Skin epidermis (tissue), 12 donors: Measurements from ENCODE around the gene IFT74.

Experiments
- H3K27ac ChIP-seq, 21 experiments: fragments of 200-600 bp; sonication (generic) in 11 of 21; one replicate each; pipeline ENCODE4 v1.5.0; 2020; ENCODE audit warnings: mild to moderate bottlenecking in 3 of 21, inconsistent platforms in 2 of 21, moderate library complexity in 2 of 21
- H3K4me3 ChIP-seq, 7 experiments: fragments of 200-600 bp; sonication (generic) in 2 of 7; one replicate each; pipeline ENCODE4 v1.5.0; 2020; ENCODE audit warnings: inconsistent platforms in 2 of 7, mild to moderate bottlenecking in 2 of 7, moderate library complexity in 1 of 7

The IFT74 gene

GRCh38 chr9:26955921-26956859 is at the start of gene IFT74:
Gene IFT74 (plus strand): TSS chr9:26956412. CDS start chr9:26961968, 5,556 bp downstream.
- Histone ChIP-seq H3K4me3 (peak within 1 kb of the TSS; percentile 36 to 60 (median 42)), H3K27ac (peak within 1 kb of the TSS; percentile 53 to 97 (median 85))

GRCh38 chr9:26913138-26913668 is 43.0 kb upstream of the IFT74 start:
- Histone ChIP-seq H3K4me3 (no peak overlapping the region), H3K27ac (no peak overlapping the region)

DNA sequence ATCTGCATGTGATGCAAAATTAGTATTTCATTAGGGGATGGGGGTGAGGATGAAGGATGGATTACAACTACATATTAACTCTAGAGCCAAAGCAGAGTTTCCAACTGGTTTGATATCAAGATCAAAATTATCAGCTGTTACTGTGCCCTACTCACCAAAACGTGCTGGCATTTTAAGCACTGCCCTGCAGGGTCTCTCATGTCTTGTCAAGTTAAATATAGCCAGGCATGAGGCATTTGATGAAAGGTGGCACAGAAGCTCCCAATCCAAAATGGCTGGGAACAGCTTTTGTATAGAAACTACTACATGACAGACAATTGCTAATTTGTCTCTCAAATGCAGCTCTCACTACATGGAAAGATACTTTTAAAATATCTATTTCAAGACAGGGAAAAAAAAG is 36.5 kb upstream of the IFT74 start:
- Histone ChIP-seq H3K27ac (no peak overlapping the region), H3K4me3 (no peak overlapping the region)

DNA sequence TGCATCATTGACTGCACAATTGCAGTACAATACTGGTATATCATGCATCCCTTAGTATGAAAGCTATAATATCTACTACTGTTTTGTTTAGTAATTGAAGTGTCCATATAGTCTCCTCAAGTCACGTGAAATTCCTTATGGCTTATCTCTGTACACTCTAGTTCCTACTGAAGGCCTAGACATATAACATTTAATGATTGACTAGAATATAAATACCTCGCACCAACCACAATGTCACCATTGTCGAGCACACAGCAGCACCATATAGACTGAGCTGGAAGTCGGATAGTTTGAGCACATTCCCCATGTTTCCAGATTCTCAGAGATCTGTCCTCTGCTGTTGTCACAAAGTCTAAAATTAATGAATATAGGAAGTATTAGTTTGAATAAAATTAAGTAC is 30.6 kb upstream of the IFT74 start:
- Histone ChIP-seq H3K27ac (no peak overlapping the region), H3K4me3 (no peak overlapping the region)

DNA sequence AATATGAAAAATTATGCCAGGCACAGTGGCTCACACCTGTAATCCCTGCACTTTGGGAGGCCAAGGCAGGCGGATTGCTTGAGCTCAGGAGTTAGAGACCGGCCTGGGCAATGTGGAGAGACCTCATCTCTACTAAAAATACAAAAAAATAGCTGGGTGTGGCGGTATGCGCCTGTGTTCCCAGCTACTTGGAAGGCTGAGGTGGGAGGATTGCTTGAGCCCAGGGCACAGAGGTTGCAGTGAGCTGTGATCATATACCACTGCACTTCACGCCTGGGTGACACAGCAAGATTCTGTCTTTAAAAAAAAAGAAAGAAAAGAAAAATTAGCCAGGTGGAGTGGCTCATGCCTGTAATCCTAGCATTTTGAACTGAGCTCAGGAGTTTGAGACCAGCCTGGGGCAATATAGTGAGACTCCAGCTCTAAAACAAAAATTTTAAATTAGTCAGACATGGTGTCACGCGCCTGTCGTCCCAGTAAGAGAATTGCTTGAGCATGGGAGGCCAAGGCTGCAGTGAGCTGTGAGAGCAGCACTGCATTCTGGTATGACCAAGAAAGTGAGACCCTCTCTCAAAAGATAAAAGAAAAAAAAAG is 27.2 kb upstream of the IFT74 start:
- Histone ChIP-seq H3K27ac (no peak overlapping the region), H3K4me3 (no peak overlapping the region)

DNA sequence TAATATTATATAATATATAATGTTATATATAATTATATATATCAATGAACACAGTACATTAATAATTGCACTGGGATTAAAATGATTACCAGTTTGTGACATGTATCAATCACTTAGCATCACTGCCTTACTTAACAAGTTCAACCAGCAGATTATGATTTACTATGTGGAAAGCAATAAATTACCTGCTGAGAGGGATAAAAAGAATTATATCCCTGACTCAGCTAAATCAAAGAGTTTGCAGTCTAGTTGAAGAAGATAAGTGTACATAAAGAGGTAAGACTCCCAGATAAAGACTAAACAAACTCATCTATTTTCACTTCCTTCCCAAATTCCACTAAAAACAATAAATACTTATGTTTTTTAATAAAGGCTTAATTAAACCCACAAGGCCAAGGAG is 20.4 kb upstream of the IFT74 start:
- no peak overlapping the region for H3K4me3 ChIP-seq
- no peak overlapping the region for H3K27ac ChIP-seq

- no peak overlapping the region for H3K4me3 ChIP-seq
- H3K27ac ChIP-seq = no peak overlapping the region
Observed at GRCh38 chr9:26937816-26938371, 18.3 kb upstream of the IFT74 start.

GRCh38 chr9:26939955-26940711 is 16.1 kb upstream of the IFT74 start:
- Histone ChIP-seq H3K27ac (no peak overlapping the region), H3K4me3 (no peak overlapping the region)

- no peak overlapping the region for H3K27ac ChIP-seq
- no peak overlapping the region for H3K4me3 ChIP-seq
Observed at GRCh38 chr9:26940779-26941178, 15.4 kb upstream of the IFT74 start.

DNA sequence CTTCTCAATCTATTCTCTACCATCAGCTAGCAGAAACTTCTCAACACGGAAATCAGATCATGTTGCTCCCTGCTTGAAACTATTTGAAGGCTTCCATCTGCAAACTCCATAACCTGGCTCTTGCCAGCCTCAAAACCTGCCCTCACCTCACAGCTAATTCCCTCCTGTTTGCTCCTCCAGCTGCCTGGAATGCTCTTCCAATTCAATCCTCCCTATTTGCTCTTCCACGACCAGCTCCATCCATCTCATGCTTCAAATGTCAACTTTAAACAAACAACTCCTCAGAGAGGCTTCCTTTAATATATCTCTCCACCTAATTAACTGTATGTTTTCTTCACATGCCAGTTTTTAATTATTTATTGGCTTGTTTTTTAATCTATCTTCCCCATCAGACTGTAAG is 10.6 kb upstream of the IFT74 start:
- Histone ChIP-seq H3K27ac (peak overlapping the region in 1 of 21 experiments; percentile 97), H3K4me3 (peak overlapping the region in 4 of 7 experiments; percentile 74 to 91 (median 77))

DNA sequence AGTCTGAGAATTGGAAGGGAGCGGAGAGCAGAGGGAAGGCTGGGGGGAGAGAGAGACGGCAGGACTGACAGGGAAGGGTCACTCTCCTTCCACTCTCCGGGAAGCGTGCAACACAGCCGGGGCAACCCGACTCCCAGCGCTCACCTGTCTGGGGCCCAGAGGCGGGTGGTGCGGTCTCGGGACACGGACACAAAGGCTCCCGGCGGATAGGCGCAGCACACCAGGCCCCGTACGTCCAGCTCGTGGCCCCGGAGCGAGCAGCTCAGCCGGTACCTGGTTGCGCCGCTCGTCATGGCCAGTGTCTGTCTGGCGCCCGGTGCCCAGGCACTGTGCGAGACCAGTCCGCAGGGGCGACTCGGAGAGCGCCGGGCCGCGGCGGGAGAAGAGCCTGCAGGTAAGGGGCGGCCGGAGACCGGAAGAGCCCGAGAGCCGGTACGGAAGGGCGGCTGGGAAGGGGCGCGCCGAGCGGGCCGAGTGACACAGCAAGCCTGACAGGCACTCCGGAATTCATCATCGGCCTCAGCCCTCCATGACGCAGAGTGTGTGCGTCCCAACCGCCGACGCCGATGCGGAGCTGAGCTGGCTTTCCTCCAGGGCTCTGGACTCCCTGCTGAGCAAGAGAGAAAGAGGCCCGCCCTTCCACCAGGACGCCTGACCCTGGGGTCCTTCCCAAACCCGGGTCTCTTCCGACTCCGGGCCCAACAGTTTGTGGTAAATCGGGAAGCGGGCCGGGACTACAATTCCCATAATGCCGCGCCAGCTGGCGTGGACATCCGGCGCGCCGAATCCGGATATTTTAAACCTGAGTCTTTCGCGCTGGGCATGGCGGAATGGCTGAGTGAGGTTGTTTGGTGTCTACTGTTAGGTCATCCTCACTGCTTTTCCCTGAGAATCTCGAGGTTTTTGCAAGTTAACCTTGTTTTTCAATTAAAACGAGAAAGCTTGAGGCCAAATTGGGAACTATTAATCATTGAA is 9.2 kb upstream of the IFT74 start, which contains the start of gene PLAA:
TSS of gene PLAA (minus strand) at position 490 of the 975 bp plus-strand sequence. CDS start at position 293, 197 bp downstream.
- Histone ChIP-seq H3K4me3 (peak within 1 kb of the TSS; percentile 74 to 99 (median 83)), H3K27ac (peak within 1 kb of the TSS; percentile 94 to 100 (median 98))

GRCh38 chr9:26947736-26948135 is 8.5 kb upstream of the IFT74 start:
- Histone ChIP-seq H3K27ac (peak overlapping the region in 20 of 21 experiments; percentile 94 to 100 (median 98)), H3K4me3 (peak overlapping the region; percentile 74 to 99 (median 83))

GRCh38 chr9:26949637-26950069 is 6.6 kb upstream of the IFT74 start:
- Histone ChIP-seq H3K4me3 (no peak overlapping the region), H3K27ac (no peak overlapping the region)

- Histone ChIP-seq H3K4me3 (no peak overlapping the region), H3K27ac (no peak overlapping the region)
Observed at GRCh38 chr9:26950521-26950920, 5.7 kb upstream of the IFT74 start.

DNA sequence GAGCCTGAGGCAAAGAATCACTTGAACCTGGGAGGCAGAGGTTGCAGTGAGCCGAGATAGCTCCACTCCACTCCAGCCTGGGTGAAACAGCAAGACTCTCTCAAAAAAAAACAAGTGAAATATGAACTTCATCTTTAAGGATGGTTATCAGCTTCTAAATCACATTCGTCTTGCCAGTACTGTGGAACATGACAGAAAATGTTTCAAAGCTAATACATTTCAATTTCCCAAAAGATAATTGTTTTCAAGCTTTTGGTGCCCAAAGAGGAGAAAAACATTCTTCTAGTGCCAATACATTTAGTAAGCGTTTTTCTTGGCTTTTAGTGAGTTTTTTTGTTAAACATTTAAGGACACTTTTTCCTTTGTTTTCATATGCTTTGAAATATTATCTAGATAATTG is 4.4 kb upstream of the IFT74 start:
- Histone ChIP-seq H3K4me3 (no peak overlapping the region), H3K27ac (no peak overlapping the region)

- H3K4me3 ChIP-seq = no peak overlapping the region
- H3K27ac ChIP-seq = peak overlapping the region in 4 of 21 experiments; percentile 18 to 97 (median 34)
Observed at GRCh38 chr9:26954050-26954508, 2.1 kb upstream of the IFT74 start.

GRCh38 chr9:26955222-26955903 is 849 bp upstream of the IFT74 start:
- Histone ChIP-seq H3K4me3 (peak overlapping the region; percentile 36 to 60 (median 42)), H3K27ac (peak overlapping the region; percentile 53 to 97 (median 84))

GRCh38 chr9:26956860-26957233 is 635 bp downstream of the IFT74 start:
- Histone ChIP-seq H3K27ac (peak overlapping the region in 20 of 21 experiments; percentile 61 to 97 (median 85)), H3K4me3 (peak overlapping the region; percentile 36 to 60 (median 42))
